ENCODE results near the gene OSR1. TPM values are rescaled to one million over a fixed set of nuclear protein-coding genes. Genes with fewer than 3 reads are reported as not detected.
A peak's percentile ranks its signal among the peaks of the same experiment; 100 is the strongest.

Gene OSR1
- total and polyA plus RNA-seq, 8 donors, result 20.5 to 50.9 (median 40.2) TPM

- Histone ChIP-seq H3K4me3 (peak overlapping the region; percentile 47 to 51), H3K36me3 (peaks cover 0 to 14% of the 10 kb centered on the region in 2 donors), H3K4me1 (peaks cover 4 to 39% of the 10 kb centered on the region in 2 donors), H3K27ac (peak overlapping the region in 1 of 2 donors; percentile 48), H3K9me3 (no peaks in the 10 kb centered on the region), H3K27me3 (peaks cover 75 to 100% of the 10 kb centered on the region in 2 donors)
- TF ChIP-seq CTCF (IDR thresholded peaks at IDR 0.05), result no peak
- DNase-seq, result no peak
- intact Hi-C loops (cut with DNase I), result no loop called here
- ATAC-seq, result no peak
Observed at GRCh38 chr2:19355014-19355405, 3.4 kb downstream of the OSR1 start.

- no peak for TF ChIP-seq CTCF (IDR thresholded peaks at IDR 0.05)
- H3K4me1 ChIP-seq, result peaks cover 4 to 38% of the 10 kb centered on the region in 2 donors
- intact Hi-C loops (cut with DNase I), result no loop called here
- H3K27me3 ChIP-seq, result peaks cover 62 to 97% of the 10 kb centered on the region in 2 donors
- H3K27ac ChIP-seq, result no peak overlapping the region
- no peaks in the 10 kb centered on the region for H3K9me3 ChIP-seq
- H3K36me3 ChIP-seq, result peaks cover 0 to 14% of the 10 kb centered on the region in 2 donors
- no peak overlapping the region for H3K4me3 ChIP-seq
- no peak for ATAC-seq
- DNase-seq, result no peak
Observed at GRCh38 chr2:19353721-19354050, 4.7 kb downstream of the OSR1 start.

- Histone ChIP-seq H3K9me3 (no peaks in the 10 kb centered on the region), H3K4me3 (no peak overlapping the region), H3K27ac (no peak overlapping the region), H3K27me3 (peaks cover 60 to 91% of the 10 kb centered on the region in 2 donors), H3K36me3 (peaks cover 0 to 14% of the 10 kb centered on the region in 2 donors), H3K4me1 (peaks cover 4 to 37% of the 10 kb centered on the region in 2 donors)
- TF ChIP-seq CTCF (IDR thresholded peaks at IDR 0.05), result no peak
- ATAC-seq (no peak), DNase-seq (peak in 1 of 4 donors; percentile 65)
- intact Hi-C loops (cut with DNase I), result no loop called here
Observed at GRCh38 chr2:19352946-19353720, 5.3 kb downstream of the OSR1 start.

- H3K4me3 ChIP-seq, result peak overlapping the region in 1 of 2 donors; percentile 6
- intact Hi-C loops (cut with DNase I), result no loop called here
- no peak for TF ChIP-seq CTCF (IDR thresholded peaks at IDR 0.05)
- DNase-seq (peak in 1 of 4 donors; percentile 69), ATAC-seq (no peak)
- H3K4me1 ChIP-seq, result peaks cover 4 to 37% of the 10 kb centered on the region in 2 donors
- H3K9me3 ChIP-seq, result no peaks in the 10 kb centered on the region
- H3K36me3 ChIP-seq, result peaks cover 0 to 14% of the 10 kb centered on the region in 2 donors
- H3K27me3 ChIP-seq, result peaks cover 49 to 81% of the 10 kb centered on the region in 2 donors
- no peak overlapping the region for H3K27ac ChIP-seq
Observed at GRCh38 chr2:19351899-19352697, 6.3 kb downstream of the OSR1 start.

- intact Hi-C loops (cut with DNase I), result no loop called here
- peaks cover 43 to 75% of the 10 kb centered on the region in 2 donors for H3K27me3 ChIP-seq
Observed at GRCh38 chr2:19351499-19351898, 6.9 kb downstream of the OSR1 start.

More at GRCh38 chr2:19351499-19351898, 6.9 kb downstream of the OSR1 start:
- ATAC-seq, result no peak
- Histone ChIP-seq H3K27ac (no peak overlapping the region), H3K9me3 (no peaks in the 10 kb centered on the region), H3K4me3 (peak overlapping the region in 1 of 2 donors; percentile 6), H3K4me1 (peaks cover 4 to 36% of the 10 kb centered on the region in 2 donors), H3K36me3 (peaks cover 0 to 14% of the 10 kb centered on the region in 2 donors)
- no peak for TF ChIP-seq CTCF (IDR thresholded peaks at IDR 0.05)
- DNase-seq, result peak in 1 of 4 donors; percentile 75

All from left lung (tissue), 10 donors.